DMS153 (cell line): ENCODE measurements around the gene C1orf210.

Experiments used
- DNase-seq: peaks from one replicate; lab custom pipeline; 2025; lab: John Stamatoyannopoulos, UW

C1orf210 gene

DNA sequence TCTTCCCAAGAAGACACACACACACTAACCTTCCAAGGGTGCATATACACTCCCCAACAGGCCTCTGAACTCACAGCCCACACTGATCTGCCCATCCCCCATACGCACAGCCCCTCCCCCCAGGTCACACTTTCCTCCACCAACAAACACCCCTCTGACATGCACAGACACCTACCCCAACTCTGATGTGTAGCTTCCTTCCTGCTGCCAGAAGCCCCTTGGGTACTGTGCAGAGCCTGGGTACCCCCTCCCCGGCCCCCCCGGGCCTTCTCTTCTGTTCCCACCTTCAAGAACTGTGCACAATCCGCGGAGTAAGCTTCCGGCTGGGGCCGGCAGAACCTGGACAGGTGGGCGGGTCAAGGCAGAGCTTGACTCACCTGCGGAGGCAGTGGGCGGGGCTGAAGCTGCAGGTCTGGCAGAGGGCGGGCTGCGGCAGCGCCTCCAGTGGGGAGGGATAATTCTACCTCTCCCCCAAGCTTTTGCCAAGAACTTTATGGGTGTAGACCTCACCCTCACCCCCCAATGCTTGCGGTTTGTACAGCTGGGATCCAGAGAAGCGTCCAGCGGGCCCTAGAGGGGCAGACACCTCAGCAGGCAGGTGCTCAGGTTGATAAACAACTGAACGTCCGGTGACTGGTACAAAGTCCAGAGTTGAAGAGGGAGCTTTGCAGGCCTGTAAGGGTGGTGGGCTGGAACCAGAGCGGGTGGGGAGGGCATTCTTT, at the start of gene C1orf210:
Gene C1orf210, minus strand, starts transcription at position 313 of the 722 bp plus-strand sequence. CDS start 2,311 bp downstream, outside the sequence.
- peak; percentile 93 for DNase-seq

DNA sequence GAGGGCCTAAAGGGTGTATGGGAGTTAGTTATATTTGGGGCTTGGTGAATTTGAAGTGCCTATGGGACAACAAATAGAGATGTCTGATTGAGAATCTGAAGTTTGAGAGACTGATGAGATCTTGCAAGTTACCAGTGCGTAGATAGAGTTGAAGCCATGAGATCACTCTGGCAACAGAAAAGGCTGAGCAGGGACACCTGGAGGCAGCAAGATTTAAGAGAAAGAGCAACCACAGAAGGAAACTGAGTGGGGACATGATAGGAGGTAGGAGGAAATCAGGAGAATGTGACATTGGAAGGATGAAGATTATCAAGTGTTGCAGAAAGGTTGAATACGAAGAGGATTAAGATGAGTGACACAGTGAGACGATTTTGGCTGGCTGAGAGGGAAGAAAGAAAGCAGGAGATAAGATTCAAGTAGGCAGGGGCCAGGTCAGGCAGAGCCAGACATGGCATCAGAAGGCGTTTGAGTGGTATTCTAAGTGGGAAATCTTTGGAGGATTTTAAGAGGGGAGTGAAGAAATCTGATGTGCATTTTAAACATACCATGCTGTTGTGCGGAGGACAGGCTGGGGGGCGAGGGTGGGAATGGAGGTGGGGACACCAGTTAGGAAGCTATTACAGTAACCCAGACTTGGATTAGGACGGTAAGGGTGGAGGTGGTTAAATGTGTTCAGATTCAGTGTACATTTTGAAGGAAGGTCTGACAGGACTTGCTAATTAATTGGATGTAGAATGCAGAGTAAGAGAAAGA, 49.2 kb upstream of the C1orf210 start:
- no peak for DNase-seq

DNA sequence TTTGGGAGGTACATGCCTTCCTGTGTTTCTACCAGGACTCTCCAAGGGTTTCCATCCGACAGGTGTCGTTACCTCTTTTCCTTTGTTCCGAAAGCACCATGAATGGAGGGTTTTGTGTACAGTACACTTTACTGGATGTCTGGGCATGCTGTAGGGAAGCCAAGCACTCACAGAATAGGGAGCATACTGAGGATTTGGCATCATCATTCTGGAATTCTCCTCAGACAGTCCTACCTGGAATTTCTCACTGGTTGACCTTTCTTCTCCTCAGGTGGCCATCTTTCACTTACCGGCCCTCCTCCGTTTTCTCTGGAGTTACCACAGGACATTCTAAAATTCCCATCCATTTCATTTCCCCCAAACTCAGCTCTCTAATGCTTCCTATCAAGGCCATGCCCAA, 46.3 kb upstream of the C1orf210 start:
- peak; percentile 80 for DNase-seq

DNA sequence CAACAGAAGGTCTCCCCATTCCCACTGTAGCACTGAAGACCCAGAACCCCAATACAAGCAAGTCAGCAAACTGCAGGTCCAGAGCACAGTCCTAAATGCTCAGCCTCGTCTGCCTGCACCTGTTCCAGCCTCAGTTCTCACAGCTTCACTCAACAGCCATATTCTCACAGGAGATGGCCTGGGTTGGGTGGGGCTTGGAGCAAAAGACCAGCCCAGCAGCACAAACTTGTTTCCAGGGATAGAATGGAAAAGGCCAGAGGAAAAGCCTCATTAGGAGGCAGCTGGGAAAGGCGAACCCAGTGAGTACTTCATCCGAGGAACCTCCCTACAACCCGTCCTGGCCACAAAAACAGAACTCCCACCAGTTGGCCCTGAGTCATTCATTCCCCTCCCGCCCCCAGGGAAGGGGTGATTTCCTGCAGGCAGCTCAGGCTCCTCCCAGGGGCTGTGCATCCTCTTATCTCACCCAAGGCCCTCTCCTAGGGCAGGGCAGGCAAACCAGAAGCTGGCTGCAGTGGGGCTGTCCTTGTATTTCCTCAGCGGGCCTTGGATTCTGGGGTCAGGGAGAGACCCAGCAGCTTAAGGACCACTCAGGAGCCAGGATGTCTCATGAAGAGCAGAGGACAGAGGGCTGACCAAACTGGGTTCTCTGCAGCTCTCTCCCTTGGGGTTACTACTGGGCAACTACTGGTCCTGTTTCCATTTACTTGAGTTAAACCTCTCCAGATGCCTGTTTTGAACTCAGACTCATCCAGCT, 44.8 kb upstream of the C1orf210 start:
- DNase-seq = no peak

DNA sequence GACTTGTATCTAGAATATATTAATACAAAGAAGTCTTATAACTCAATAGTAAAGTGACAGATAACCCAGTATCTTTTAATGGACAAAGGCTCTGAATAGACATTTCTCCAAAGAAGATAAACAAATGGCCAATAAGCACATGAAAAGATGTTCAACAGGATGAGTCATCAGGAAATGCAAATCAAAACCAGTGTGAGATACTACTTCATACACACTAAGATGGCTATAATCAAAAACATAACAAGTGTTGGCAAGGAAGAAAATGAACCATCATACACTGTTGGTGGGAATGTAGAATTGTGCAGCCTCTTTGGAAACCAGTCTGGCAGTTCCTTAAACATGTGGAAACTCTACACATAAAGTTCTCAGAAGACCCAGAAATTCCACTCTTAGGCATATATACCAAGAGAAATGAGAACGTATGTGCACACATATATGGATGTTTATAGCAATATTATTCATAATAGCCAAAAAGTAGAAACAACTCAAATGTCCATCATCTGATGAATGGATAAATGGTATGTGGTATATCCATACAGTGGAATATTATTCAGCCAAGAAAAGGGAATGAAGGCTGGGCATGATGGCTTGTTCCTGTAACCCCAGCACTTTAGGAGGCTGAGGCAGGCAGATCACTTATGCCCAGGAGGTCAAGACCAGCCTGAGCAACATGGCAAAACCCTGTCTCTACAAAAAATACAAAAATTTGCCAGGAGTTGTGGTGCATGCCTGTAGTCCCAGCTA, 42.3 kb upstream of the C1orf210 start:
- DNase-seq = no peak

DNA sequence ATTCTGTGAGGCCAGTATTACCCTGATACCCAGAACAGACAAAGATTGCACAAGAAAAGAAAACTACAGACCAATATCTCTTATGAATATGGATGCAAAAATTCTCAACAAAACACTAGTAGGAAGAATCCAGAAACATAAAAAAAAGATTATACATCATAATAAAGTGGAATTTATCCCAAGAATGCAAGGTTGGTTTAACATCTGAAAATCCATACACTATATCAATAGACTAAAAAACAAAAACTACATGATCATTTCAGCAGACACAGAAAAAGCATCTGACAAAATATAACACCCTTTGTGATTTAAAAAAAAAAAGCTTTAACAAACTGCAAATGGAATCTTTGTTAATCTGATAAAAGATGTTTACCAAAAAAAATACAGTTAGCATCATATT, 40.0 kb upstream of the C1orf210 start:
- no peak for DNase-seq

DNA sequence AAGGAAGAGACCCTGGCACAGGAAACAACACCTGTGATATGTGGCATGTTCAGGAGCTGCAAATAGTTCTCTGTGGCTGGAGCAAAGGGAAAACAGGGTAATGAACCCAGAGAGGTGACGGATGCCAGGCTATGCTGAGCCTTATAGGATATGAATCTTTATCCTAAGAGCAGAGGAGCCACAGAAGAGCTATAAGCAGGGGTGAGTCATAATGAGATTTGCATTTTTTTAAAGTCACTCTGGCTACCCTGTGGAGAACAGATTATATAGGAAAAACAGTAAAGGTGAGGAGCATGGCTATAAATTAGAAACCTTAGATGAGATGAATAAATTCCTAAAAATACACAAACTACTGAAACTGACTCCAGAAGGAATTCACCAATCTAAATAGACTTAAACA, 39.4 kb upstream of the C1orf210 start:
- no peak for DNase-seq

DNA sequence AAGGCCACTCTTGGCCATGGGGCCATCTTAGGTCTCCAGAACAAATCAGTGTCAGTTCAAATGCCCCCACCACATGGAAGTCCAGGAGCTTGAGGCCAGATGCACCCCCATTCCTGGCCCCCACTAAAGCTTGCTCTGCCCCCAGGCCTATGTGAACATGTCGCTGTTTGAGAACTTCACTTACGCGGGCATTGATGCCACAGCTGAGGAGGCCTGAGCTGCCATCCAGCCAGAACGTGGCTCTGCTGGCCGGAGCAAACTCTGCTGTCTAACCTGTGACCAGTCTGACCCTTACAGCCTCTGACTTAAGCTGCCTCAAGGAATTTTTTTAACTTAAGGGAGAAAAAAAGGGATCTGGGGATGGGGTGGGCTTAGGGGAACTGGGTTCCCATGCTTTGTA, 37.1 kb upstream of the C1orf210 start:
- DNase-seq = no peak

DNA sequence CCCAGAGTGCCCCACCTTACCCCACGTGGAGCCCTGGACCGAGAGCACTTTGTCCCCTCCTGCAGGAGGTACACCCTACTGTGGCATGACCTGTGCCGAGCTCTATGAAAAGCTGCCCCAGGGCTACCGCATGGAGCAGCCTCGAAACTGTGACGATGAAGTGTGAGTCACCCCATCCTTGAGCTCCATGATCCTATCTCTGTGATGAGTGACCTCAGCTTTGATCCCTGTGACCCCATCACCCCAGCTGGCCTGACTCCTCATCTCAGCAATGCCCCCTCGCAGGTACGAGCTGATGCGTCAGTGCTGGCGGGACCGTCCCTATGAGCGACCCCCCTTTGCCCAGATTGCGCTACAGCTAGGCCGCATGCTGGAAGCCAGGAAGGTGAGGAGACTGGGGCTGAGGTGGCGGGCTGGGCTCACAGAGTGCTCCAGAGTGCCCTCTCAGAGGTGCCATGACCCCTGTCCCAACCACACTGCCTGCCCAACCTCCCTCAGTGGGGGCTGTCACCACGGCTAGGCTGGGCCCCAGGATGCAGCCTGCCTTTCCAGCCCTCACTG, 36.0 kb upstream of the C1orf210 start:
- no peak for DNase-seq

DNA sequence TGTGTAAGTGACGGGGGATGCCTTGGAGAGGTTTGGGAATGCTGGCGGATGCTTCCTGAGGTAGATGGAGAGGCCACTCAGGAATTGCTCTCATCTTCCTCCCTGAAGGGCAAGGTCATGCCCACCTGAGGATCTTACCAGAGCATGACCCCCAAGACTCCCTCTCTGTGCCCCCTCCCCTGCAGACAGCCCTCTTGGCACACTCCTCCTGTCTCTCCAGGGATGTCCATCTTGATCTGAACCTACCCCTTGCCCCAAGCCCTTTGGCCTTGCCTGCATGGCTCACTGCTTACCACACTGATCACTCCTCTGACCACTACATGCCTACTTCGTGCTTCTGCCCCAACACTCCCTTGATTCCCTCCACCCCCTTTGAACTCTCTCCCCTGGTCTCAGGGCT, 34.4 kb upstream of the C1orf210 start:
- DNase-seq = no peak

DNA sequence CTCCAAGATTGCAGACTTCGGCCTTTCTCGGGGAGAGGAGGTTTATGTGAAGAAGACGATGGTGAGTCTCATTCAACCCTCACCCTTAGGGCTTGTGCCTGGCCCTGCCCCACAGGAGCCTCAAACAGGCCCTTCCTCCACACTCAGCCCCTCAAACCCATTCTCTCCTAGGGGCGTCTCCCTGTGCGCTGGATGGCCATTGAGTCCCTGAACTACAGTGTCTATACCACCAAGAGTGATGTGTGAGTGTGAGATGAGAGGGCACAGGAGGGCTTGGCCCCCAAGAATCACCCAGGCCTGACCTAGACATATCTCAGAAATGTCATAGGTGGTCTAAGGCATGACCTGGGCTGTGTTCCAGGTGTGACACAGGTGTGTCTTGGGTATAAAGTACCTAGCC, 33.9 kb upstream of the C1orf210 start:
- no peak for DNase-seq

DNA sequence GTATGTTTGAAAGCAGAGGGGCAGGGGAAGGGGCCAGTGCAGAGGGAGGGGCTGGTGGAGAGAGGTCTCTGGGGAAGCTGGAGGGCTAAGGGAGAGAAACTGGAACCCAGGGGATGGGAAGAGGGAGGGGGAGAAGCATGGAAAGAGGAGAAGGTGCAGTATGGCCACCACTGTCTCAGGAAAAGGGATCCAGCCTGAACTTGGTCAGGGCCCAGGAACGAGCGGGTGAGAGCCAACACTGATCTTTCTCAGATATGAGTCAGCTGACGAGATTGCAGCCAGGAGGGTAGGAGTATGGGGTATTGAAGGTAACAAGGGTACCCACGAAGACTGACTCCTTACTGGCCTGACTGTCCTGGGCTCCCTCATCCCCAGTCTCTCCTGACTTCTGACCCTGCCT, 33.5 kb upstream of the C1orf210 start:
- no peak for DNase-seq

DNA sequence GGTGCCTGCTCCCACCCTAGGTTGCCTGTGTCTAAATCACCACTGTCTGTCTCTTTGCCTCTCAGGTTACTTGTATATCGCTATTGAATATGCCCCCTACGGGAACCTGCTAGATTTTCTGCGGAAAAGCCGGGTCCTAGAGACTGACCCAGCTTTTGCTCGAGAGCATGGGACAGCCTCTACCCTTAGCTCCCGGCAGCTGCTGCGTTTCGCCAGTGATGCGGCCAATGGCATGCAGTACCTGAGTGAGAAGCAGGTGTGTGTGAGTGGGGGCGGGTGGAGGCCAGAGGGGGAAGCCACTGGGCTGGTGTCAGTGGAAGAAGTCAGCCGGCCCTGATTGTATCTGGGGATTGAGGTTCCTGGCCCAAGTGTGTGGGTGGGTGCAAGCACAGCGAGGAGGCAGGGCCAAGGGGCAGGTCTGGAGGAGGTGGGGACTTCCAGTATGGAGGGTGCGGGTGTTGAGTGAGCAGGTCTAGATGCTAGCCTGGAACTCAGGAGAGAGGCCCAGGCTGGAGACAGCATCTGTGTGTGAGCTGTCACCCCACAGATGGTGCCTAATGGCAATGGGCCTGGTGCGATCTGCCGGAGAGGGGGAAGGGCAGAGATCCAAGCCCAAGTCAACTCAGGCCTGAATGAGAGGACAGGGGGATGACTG, 32.6 kb upstream of the C1orf210 start:
- DNase-seq = no peak

DNA sequence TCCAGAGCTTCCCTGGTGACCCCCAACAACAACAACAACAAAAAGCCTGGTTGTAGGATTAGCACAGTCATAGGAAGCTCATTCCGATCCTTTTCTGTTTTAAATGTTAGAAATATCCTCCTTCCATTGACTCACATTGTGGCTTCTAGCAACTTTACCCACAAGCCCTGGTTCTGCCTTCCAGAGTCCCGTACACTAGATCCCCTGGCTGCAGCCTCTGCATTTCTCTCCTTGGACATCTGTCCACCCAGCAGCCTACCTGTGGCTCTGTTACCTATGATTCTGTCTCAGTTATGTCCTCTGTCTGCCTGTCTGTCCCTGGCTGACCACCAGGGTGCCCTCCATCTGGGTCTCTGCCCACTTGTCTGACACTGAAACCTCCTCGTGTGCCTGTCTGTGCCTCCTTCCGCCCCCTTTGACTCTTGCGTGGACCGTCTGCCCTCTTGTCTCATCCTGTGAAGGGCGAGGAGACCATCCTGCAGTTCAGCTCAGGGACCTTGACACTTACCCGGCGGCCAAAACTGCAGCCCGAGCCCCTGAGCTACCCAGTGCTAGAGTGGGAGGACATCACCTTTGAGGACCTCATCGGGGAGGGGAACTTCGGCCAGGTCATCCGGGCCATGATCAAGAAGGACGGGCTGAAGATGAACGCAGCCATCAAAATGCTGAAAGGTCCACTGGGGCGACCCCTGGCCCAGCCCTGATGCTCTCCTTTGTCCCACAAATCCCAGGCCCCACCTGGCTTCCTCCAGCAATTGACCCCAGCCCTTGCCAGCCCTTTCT, 31.5 kb upstream of the C1orf210 start:
- DNase-seq = no peak

DNA sequence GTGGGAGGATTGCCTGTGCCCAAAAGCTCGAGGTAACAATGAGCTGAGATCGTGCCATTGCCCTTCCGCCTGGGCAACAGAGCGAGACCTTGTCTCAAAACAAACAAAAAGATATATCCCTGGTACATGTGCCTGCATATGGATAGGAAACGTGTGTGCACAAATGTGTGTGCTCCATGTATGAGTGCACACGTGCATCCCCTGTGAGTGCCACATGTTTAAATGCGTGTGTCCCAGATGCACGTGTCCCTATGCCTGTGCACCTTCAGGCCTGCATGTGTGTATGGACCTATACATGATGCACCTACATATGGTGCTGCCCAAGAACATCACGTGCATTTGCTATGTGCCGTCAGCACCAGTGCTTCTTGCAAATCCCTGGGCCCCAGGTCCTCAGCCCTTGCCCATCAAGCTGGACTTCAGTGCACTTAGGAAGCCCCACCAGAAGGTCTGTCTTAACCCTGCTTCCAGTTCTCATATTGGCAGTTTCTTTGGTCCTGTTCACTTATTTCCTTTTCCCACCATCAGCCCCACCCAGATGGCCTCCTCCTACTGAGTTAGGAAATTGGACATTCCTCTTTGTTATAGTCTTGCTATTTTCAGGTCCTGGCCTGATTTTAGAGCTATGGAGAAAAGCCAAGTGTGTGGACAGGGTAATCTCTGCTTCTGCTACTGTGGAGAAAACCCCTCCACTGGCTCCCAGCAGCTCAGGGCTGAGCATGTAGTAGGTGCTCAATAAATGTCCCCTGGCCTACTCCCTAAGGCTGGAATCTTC, 30.8 kb upstream of the C1orf210 start:
- DNase-seq = no peak

DNA sequence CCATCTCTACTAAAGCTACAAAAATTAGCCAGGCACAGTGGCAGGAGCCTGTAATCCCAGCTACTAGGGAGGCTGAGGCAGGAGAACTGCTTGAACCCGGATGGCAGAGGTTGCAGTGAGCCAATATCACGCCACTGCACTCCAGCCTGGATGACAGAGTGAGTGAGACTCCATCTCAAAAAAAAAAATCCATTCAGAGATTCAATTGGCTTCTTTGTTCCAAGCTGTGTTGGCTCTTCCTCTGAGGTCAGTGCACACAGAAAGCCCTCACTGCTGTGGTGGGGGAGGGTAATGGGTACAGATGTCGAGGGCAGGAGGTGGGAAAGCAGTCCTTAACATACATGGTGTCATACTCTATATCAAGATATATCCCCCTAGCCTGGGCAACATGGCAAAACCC, 30.1 kb upstream of the C1orf210 start:
- DNase-seq = no peak

DNA sequence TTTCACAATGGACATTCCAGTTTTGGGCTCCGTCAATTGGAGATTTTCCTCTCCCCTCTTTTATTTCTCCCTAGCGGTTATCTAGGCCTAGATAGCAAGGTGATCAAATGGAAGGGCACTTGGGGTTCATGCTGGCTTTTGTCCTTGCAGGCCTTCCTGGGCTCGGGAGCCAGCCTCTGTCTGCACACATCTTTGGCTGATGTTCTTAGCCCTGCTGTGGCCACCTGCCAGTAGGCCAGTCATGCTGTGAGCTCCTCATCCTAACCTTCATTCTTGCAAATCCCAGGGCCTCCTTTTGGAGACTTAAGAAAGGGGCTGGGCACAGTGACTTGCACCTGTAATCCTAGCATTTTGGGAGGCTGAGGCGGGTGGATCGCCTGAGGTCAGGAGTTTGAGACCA, 28.9 kb upstream of the C1orf210 start:
- DNase-seq = no peak

DNA sequence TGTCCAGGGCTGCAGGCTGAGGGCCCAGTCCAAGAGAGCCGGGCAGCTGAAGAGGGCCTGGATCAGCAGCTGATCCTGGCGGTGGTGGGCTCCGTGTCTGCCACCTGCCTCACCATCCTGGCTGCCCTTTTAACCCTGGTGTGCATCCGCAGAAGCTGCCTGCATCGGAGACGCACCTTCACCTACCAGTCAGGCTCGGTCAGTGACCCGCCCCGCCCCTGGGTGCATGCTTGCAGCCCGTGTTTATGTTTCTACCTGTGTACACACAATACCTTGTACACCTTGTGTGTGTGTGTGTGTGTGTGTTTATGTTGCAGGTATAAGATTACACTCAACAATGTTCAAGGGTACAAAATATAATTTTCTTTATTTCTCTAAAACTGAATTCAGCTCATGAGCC, 28.4 kb upstream of the C1orf210 start:
- no peak for DNase-seq

DNA sequence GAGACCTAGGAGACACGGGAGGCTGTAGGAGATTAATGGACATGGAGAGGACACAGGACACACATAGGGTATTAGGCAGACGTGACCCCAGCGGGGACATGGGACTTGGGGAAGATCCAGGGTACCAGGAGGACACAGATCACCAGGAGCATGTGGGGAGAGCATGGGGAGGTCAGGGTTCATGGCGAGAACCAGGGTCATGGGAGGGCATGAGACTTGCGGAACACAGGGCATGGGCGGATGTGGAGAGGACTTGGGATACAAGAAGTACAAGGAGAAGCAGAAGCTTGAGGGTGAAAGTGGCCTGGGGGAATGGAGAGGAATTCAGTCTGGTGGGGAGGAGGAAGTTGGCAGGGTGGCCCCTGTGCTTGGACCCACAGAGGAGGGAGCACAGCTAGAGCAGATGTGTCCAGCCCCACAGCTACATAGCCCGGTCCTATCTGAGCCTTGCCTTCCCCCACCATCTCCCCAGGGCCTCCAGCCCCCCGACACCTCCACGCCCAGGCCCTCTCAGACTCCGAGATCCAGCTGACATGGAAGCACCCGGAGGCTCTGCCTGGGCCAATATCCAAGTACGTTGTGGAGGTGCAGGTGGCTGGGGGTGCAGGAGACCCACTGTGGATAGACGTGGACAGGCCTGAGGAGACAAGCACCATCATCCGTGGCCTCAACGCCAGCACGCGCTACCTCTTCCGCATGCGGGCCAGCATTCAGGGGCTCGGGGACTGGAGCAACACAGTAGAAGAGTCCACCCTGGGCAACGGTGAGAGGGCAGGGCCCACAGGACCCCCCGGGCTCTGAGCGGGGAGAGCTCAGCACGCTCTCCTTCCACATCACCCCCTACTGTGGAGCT, 27.5 kb upstream of the C1orf210 start:
- DNase-seq = no peak
